ENCODE data around the gene AIFM2.

- no peak for TF ChIP-seq CTCF (IDR thresholded peaks at IDR 0.05; ENCODE audit: low read depth, low read length, poor library complexity, severe bottlenecking)
- TF ChIP-seq EZH2phosphoT487 (IDR thresholded peaks at IDR 0.05; ENCODE audit: borderline replicate concordance, low read length) = no peak
Observed at GRCh38 chr10:70135684-70136083, 3.1 kb upstream of the AIFM2 start.

Measured in DOHH2 (cell line).